NB4 (cell line): ENCODE results near the gene STAT1.

Experiments
- DNase-seq: peaks from one replicate; pipeline ENCODE4 v3.0.0; 2010; ENCODE audit warnings: low read depth
- H3K4me3 ChIP-seq: one replicate; pipeline ENCODE4 v1.5.1; 2011; ENCODE audit warnings: mild to moderate bottlenecking, low read depth, low read length, moderate library complexity
- CTCF ChIP-seq: IDR thresholded peaks from one replicate; pipeline ENCODE4 v1.5.1; 2012; ENCODE audit warnings: low read depth, low read length
- MAX ChIP-seq: IDR thresholded peaks from 2 replicates; pipeline ENCODE4 v1.6.1; 2011; ENCODE audit warnings: low read depth, low read length
- MYC ChIP-seq: IDR thresholded peaks from 2 replicates; pipeline ENCODE4 v1.6.1; 2011; ENCODE audit warnings: low read depth, low read length
- POLR2A ChIP-seq: IDR thresholded peaks from 2 replicates; pipeline ENCODE4 v1.6.1; 2011; ENCODE audit warnings: mild to moderate bottlenecking; ENCODE audit not compliant: insufficient read length; ENCODE audit errors: extremely low read depth

Gene STAT1

GRCh38 chr2:190927301-190927700 is 86.7 kb downstream of the STAT1 start:
- TF ChIP-seq POLR2A (no peak), MAX (no peak), MYC (no peak), CTCF (no peak)
- DNase-seq, result no peak
- no peak overlapping the region for H3K4me3 ChIP-seq

- TF ChIP-seq POLR2A, result no peak
- no peak for DNase-seq
- no peak overlapping the region for H3K4me3 ChIP-seq
Measured at GRCh38 chr2:190922376-190922775, 91.6 kb downstream of the STAT1 start.

GRCh38 chr2:190920085-190920484 is 93.9 kb downstream of the STAT1 start:
- no peak for DNase-seq
- no peak for TF ChIP-seq MYC
- TF ChIP-seq POLR2A, result no peak
- TF ChIP-seq MAX, result no peak
- no peak for TF ChIP-seq CTCF
- no peak overlapping the region for H3K4me3 ChIP-seq
